ENCODE measurements around the gene KCNK15.

Gene KCNK15

GRCh38 chr20:44707018-44707579 is 38.6 kb upstream of the KCNK15 start:
- DNase-seq (ENCODE audit: low read depth): no peak
- no peak overlapping the region for H3K4me3 ChIP-seq (ENCODE audit: low read length)
- TF ChIP-seq CTCF (IDR thresholded peaks at IDR 0.05; ENCODE audit: insufficient read depth, low read depth, low read length, missing control alignments): no peak

- no peak for DNase-seq (ENCODE audit: low read depth)
These were observed 36.3 kb upstream of the KCNK15 start for GRCh38 chr20:44709380-44709779.

GRCh38 chr20:44709797-44710196 is 35.9 kb upstream of the KCNK15 start:
- no peak for DNase-seq (ENCODE audit: low read depth)
- H3K4me3 ChIP-seq (ENCODE audit: low read length): no peak overlapping the region
- no peak for TF ChIP-seq CTCF (IDR thresholded peaks at IDR 0.05; ENCODE audit: insufficient read depth, low read depth, low read length, missing control alignments)

More at GRCh38 chr20:44709380-44709779, 36.3 kb upstream of the KCNK15 start:
- no peak for TF ChIP-seq CTCF (IDR thresholded peaks at IDR 0.05; ENCODE audit: insufficient read depth, low read depth, low read length, missing control alignments)
- H3K4me3 ChIP-seq (ENCODE audit: low read length): no peak overlapping the region

- no peak for DNase-seq (ENCODE audit: low read depth)
- no peak for TF ChIP-seq CTCF (IDR thresholded peaks at IDR 0.05; ENCODE audit: insufficient read depth, low read depth, low read length, missing control alignments)
- no peak overlapping the region for H3K4me3 ChIP-seq (ENCODE audit: low read length)
These were observed 34.4 kb upstream of the KCNK15 start for GRCh38 chr20:44711237-44711636.

- TF ChIP-seq CTCF (IDR thresholded peaks at IDR 0.05; ENCODE audit: insufficient read depth, low read depth, low read length, missing control alignments): no peak
- H3K4me3 ChIP-seq (ENCODE audit: low read length): no peak overlapping the region
- no peak for DNase-seq (ENCODE audit: low read depth)
These were observed 31.5 kb upstream of the KCNK15 start for GRCh38 chr20:44714102-44714700.

GRCh38 chr20:44714701-44715498 is 30.8 kb upstream of the KCNK15 start, which contains the start of gene CCN5:
Gene CCN5, plus strand, starts transcription at chr20:44715369. Its CDS starts 22 bp downstream, at chr20:44715391.
- TF ChIP-seq CTCF (IDR thresholded peaks at IDR 0.05; ENCODE audit: insufficient read depth, low read depth, low read length, missing control alignments): no peak
- H3K4me3 ChIP-seq (ENCODE audit: low read length): no peak within 1 kb of the TSS
- DNase-seq (ENCODE audit: low read depth): peak; percentile 74
